PFSK-1 (cell line): ENCODE results near the gene CEP57. TPM values are rescaled to one million over a fixed set of nuclear protein-coding genes. Genes with fewer than 3 reads are reported as not detected.

Source experiments
- FOXP2 ChIP-seq: optimal IDR thresholded peaks from 2 replicates; pipeline ENCODE3; 2011; ENCODE audit warnings: borderline replicate concordance, control low read depth, inconsistent platforms; ENCODE audit not compliant: insufficient read depth; ENCODE audit errors: extremely low read length, extremely low read depth
- POLR2AphosphoS5 ChIP-seq: IDR thresholded peaks from 2 replicates; pipeline ENCODE4 v1.6.1; 2012; ENCODE audit warnings: low read depth, mild to moderate bottlenecking, control low read depth, low read length, moderate library complexity
- SIN3A ChIP-seq: IDR thresholded peaks from 2 replicates; pipeline ENCODE4 v1.6.1; 2012; ENCODE audit warnings: mild to moderate bottlenecking, low read length, moderate library complexity, borderline replicate concordance; ENCODE audit not compliant: insufficient read depth
- TAF1 ChIP-seq: IDR thresholded peaks from 2 replicates; pipeline ENCODE4 v1.6.1; 2012; ENCODE audit warnings: low read length, control low read depth, borderline replicate concordance; ENCODE audit not compliant: insufficient read depth
- polyA plus RNA-seq: library from polyadenylated mRNA; unstranded; fragments of >200 nt; gene quantifications from one replicate; pipeline ENCODE4 v1.2.1, GENCODE V29; 2012; ENCODE audit warnings: low read depth, missing spikeins; ENCODE audit not compliant: insufficient read length
- TF ChIP-seq, protein P1 (sequence below), 2 experiments: IDR thresholded peaks; 2 replicates each; pipeline versions ENCODE4 v1.6.1 to v1.8.0; 2011 to 2012; ENCODE audit warnings: low read depth in 2 of 2, low read length in 2 of 2, control low read depth in 1 of 2, inconsistent platforms in 1 of 2, mild to moderate bottlenecking in 1 of 2, moderate library complexity in 1 of 2; ENCODE audit not compliant: insufficient read depth in 1 of 2

The CEP57 gene
- 25.1 TPM for polyA plus RNA-seq

DNA sequence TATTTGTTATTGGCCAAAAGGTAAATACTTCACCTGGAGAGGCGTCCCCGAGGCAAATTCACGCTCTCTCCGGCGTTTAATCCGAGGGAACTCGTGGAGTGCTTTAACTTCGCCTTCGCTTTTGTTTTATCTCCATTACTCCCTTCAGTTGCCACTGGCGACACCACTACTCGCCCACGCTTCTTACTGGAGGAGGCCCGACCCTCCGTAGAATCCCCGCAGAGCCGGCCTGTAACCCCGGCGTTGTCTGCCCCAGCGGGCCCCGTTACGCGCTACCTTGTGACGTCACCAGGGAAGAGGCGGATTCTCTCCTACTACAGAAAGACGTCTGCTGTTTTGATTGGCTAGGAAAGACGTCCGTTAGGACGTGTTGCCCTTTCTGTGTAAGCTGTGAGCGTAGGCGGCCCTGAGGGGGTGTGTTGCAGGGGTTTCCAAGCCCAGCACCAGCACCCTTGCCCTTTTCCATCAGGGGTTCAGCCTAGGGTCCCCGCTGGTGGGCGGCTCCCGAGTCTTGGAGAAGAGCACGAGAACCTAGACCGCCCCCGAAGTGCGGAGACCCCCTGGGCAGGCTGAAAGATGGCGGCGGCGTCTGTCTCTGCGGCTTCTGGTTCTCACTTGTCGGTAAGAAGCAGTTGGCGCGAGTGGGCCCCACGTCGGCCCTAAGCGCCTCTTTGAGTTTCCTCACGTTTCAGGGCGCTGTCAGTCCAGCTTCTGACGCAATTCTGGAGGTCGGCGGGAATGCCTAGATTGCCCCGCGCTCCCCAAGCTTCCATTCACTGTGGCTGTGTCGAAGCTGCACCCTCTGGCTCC is at the start of gene CEP57:
Gene CEP57, plus strand, starts transcription at position 376 of the 810 bp plus-strand sequence. Its CDS starts 201 bp downstream, at position 577.
- TF ChIP-seq, protein P1, sequence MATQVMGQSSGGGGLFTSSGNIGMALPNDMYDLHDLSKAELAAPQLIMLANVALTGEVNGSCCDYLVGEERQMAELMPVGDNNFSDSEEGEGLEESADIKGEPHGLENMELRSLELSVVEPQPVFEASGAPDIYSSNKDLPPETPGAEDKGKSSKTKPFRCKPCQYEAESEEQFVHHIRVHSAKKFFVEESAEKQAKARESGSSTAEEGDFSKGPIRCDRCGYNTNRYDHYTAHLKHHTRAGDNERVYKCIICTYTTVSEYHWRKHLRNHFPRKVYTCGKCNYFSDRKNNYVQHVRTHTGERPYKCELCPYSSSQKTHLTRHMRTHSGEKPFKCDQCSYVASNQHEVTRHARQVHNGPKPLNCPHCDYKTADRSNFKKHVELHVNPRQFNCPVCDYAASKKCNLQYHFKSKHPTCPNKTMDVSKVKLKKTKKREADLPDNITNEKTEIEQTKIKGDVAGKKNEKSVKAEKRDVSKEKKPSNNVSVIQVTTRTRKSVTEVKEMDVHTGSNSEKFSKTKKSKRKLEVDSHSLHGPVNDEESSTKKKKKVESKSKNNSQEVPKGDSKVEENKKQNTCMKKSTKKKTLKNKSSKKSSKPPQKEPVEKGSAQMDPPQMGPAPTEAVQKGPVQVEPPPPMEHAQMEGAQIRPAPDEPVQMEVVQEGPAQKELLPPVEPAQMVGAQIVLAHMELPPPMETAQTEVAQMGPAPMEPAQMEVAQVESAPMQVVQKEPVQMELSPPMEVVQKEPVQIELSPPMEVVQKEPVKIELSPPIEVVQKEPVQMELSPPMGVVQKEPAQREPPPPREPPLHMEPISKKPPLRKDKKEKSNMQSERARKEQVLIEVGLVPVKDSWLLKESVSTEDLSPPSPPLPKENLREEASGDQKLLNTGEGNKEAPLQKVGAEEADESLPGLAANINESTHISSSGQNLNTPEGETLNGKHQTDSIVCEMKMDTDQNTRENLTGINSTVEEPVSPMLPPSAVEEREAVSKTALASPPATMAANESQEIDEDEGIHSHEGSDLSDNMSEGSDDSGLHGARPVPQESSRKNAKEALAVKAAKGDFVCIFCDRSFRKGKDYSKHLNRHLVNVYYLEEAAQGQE (IDR thresholded peaks at IDR 0.05; ENCODE audit: insufficient read depth in 1 of 2, low read depth in 2 of 2, low read length in 2 of 2), result no peak
- peak; percentile 59; the same call in 1 of the 2 replicates for TF ChIP-seq POLR2AphosphoS5
- peak; percentile 42 for TF ChIP-seq FOXP2
- no peak for TF ChIP-seq TAF1
- TF ChIP-seq SIN3A, result peak; percentile 85

DNA sequence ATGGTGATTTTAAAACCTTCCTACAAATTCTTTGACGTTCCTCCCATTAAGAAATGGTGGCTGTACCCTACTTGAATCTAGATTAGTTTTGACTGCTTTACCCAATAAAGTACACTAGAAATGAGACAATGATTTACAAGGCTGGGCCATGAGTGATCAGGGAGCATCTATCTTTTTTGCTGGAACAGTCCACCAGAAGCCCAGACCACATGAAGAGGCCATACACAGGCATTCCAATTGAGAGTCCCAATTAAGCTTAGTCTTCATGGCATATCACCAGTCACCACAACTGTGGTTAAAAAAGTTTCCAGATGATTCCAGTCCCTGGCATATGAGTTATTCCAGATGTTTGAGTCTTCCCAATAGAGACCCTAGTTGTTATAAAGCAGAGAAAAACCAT is 40.2 kb upstream of the CEP57 start:
- TF ChIP-seq TAF1 (no peak), FOXP2 (no peak), SIN3A (no peak), POLR2AphosphoS5 (no peak)
- TF ChIP-seq, protein P1 (IDR thresholded peaks at IDR 0.05; ENCODE audit: insufficient read depth in 1 of 2, low read depth in 2 of 2, low read length in 2 of 2), result no peak

DNA sequence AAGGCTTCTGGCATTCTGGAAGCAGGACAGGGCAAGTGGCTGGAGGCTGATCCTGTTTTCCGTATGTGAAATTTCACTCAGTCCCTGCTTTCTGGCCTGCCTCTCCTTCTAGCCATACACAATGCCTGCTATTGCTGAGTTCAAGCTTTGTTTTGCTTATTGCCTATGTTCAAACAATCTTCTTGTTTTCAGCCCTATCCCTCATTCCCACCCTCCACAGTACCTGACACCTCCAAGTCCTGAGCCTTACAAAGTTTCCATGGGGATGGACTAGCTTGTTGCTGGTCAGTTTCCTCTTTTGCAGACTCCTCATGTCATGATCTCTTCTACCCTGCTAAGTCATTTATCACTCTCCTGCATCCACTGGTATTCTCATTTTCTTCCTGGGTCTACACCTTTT is 38.8 kb upstream of the CEP57 start:
- no peak for TF ChIP-seq FOXP2
- no peak for TF ChIP-seq TAF1
- no peak for TF ChIP-seq SIN3A
- TF ChIP-seq POLR2AphosphoS5, result no peak
- TF ChIP-seq, protein P1 (IDR thresholded peaks at IDR 0.05; ENCODE audit: insufficient read depth in 1 of 2, low read depth in 2 of 2, low read length in 2 of 2), result no peak

DNA sequence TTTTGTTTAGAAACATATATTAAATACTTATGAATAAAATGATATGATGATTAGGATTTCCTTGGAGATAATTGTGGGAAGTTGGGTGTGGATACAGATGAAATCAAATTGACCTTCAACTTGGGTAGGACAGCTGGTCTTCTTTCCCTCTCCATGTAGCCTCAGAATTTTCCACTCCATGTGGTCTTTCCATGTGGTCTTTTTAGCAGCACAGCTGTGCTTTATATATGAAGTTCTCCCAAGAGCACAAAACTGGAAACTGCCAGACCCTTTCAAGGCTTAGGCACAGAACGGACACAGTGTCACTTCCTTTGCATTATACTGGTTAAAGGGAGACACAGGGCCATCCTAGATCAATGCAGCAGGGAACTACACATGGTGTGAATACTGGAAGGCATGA is 29.4 kb upstream of the CEP57 start:
- no peak for TF ChIP-seq POLR2AphosphoS5
- no peak for TF ChIP-seq SIN3A
- TF ChIP-seq TAF1, result no peak
- TF ChIP-seq, protein P1 (IDR thresholded peaks at IDR 0.05; ENCODE audit: insufficient read depth in 1 of 2, low read depth in 2 of 2, low read length in 2 of 2), result no peak
- TF ChIP-seq FOXP2, result no peak
